Spleen (tissue), 11 donors: ENCODE measurements around the gene ADGRB2. TPM values are rescaled to one million over a fixed set of nuclear protein-coding genes. Genes with fewer than 3 reads are reported as not detected.

Source experiments
- DNase-seq: peaks from one replicate; pipeline ENCODE4 v3.0.0-alpha.2; 2020
- H3K27ac ChIP-seq, 8 donors: fragments of 200-600 bp; sonication (generic) in 7 of 8; 1 replicate in 4 of 8; 2 replicates in 4 of 8; pipeline versions ENCODE4 v1.5.0 to v1.8.0; 2016 to 2021; ENCODE audit warnings: inconsistent platforms in 4 of 8, mild to moderate bottlenecking in 4 of 8, moderate library complexity in 1 of 8
- H3K27me3 ChIP-seq, 7 donors: fragments of 200-600 bp; sonication (generic) in 6 of 7; replicated peaks in 1 of 7; 1 replicate in 4 of 7; 2 replicates in 3 of 7; pipeline versions ENCODE4 v1.5.0 to v1.8.0; 2016 to 2021; ENCODE audit warnings: inconsistent platforms in 3 of 7, mild to moderate bottlenecking in 1 of 7
- H3K36me3 ChIP-seq, 6 donors: fragments of 200-600 bp; sonication (generic) in 5 of 6; 1 replicate in 4 of 6; 2 replicates in 2 of 6; pipeline versions ENCODE4 v1.5.0 to v1.8.0; 2016 to 2021; ENCODE audit warnings: inconsistent platforms in 2 of 6
- H3K4me1 ChIP-seq, 6 donors: fragments of 200-600 bp; sonication (generic) in 5 of 6; 1 replicate in 3 of 6; 2 replicates in 3 of 6; pipeline versions ENCODE4 v1.5.0 to v1.8.0; 2016 to 2021; ENCODE audit warnings: inconsistent platforms in 3 of 6
- H3K4me3 ChIP-seq, 8 donors: fragments of 200-600 bp; sonication (generic) in 7 of 8; 1 replicate in 4 of 8; 2 replicates in 4 of 8; pipeline versions ENCODE4 v1.5.0 to v1.8.0; 2016 to 2021; ENCODE audit warnings: inconsistent platforms in 4 of 8, mild to moderate bottlenecking in 4 of 8, moderate library complexity in 2 of 8
- H3K9me3 ChIP-seq, 8 donors: fragments of 200-600 bp; sonication (generic) in 7 of 8; 1 replicate in 4 of 8; 2 replicates in 4 of 8; pipeline versions ENCODE4 v1.5.0 to v1.8.0; 2016 to 2021; ENCODE audit warnings: inconsistent platforms in 4 of 8
- CTCF ChIP-seq, 11 experiments: fragments of 200-600 bp in 7 of 11; fragments of 450-650 bp in 4 of 11; sonication (generic) in 4 of 11; IDR thresholded peaks in 8 of 11; conservative IDR thresholded peaks in 3 of 11; 1 replicate in 7 of 11; 2 replicates in 4 of 11; pipeline versions ENCODE4 v1.4.0 to v1.8.0; 2016 to 2021; ENCODE audit warnings: antibody characterized with exemption in 11 of 11, inconsistent platforms in 4 of 11, mild to moderate bottlenecking in 1 of 11
- POLR2A ChIP-seq, 3 donors: fragments of 450-650 bp; IDR thresholded peaks; one replicate each; pipeline ENCODE4 v1.5.1; 2017; ENCODE audit warnings: antibody characterized with exemption in 3 of 3, mild to moderate bottlenecking in 1 of 3
- POLR2AphosphoS5 ChIP-seq, 3 donors: sonication (generic); formaldehyde crosslinking; IDR thresholded peaks; one replicate each; pipeline ENCODE4 v1.5.1; 2017; ENCODE audit warnings: antibody characterized with exemption in 3 of 3
- WGBS, 5 donors: extraction: QIAGEN DNeasy Blood & Tissue Kit in 3 of 5; methylation state at CpG; one replicate each; pipeline versions ENCODE4 v1.1.5 to v1.1.7; 2013 to 2018; 5-methylcytosine and 5-hydroxymethylcytosine counted together
- intact Hi-C: fragments of 100-400 bp; cut with DNase I; formaldehyde crosslinking; loops from one replicate; pipeline ENCODE4 v1.15.0; 2023; ENCODE audit warnings: low total_unique reads
- polyA plus RNA-seq, 3 donors: library from polyadenylated mRNA; stranded (reverse); fragments of 200-250 nt; gene quantifications; one replicate each; pipeline ENCODE4 v1.2.1, GENCODE V29; 2013
- total RNA-seq, 7 donors: library from RNA; depleted of rRNA in 3 of 7; stranded (reverse); fragments of >200 nt in 3 of 7; fragmentation: NEBNext Ultra II Directional in 4 of 7; extraction: Animal tissue kit (Norgen Biotek cat#: 25700) in 4 of 7; gene quantifications; one replicate each; pipeline versions ENCODE4 v1.1.0 to v1.2.1, GENCODE V29; 2016 to 2021
- donor health status: healthy with polysubstance abuse.
- donor health status: DM: no; HTN: no; CAD: no; lungs with moderate emphysema.
- donor health status: DM: no; HTN: no; CAD: no.
- donor health status: Bipolar disorder and iron deficiency.
- donor health status: healthy.
- donor health status: DM: no; HTN: no; CAD: no.
- donor health status: DM: yes; HTN: yes; CAD: no.

Gene ADGRB2
- total and polyA plus RNA-seq, 10 donors = 0.52 to 5.1 (median 1.5) TPM

GRCh38 chr1:31768407-31768907, 4.3 kb upstream of the ADGRB2 start:
- intact Hi-C loops = no loop called here
- Histone ChIP-seq H3K4me1 (peaks cover 23 to 58% (median 44%) of the 10 kb centered on the region in 6 donors), H3K4me3 (no peak overlapping the region), H3K36me3 (no peaks in the 10 kb centered on the region), H3K27me3 (peaks cover 0 to 48% (median 22%) of the 10 kb centered on the region in 7 donors), H3K9me3 (no peaks in the 10 kb centered on the region), H3K27ac (no peak overlapping the region)
- 60 to 78% (median 71%) methylated on average over 2 of the region's 2 CpGs for WGBS, 5 donors
- DNase-seq = no peak
- no peak for TF ChIP-seq CTCF (IDR thresholded peaks at IDR 0.05 in 8 of 11, conservative IDR thresholded peaks at IDR 0.05 in 3 of 11)
- no peak for TF ChIP-seq POLR2AphosphoS5 (IDR thresholded peaks at IDR 0.05)
- no peak for TF ChIP-seq POLR2A (IDR thresholded peaks at IDR 0.05)

- WGBS, 5 donors = 77 to 89% (median 83%) methylated on average over 7 of the region's 7 CpGs
- H3K4me3 ChIP-seq = no peak overlapping the region
- DNase-seq = no peak
- H3K36me3 ChIP-seq = no peaks in the 10 kb centered on the region
- peaks cover 0 to 48% (median 21%) of the 10 kb centered on the region in 7 donors for H3K27me3 ChIP-seq
- intact Hi-C loops = no loop called here
- H3K4me1 ChIP-seq = peaks cover 20 to 58% (median 44%) of the 10 kb centered on the region in 6 donors
- H3K9me3 ChIP-seq = no peaks in the 10 kb centered on the region
- no peak for TF ChIP-seq POLR2AphosphoS5 (IDR thresholded peaks at IDR 0.05)
- no peak for TF ChIP-seq POLR2A (IDR thresholded peaks at IDR 0.05)
- no peak for TF ChIP-seq CTCF (IDR thresholded peaks at IDR 0.05 in 8 of 11, conservative IDR thresholded peaks at IDR 0.05 in 3 of 11)
- H3K27ac ChIP-seq = no peak overlapping the region
Measured at GRCh38 chr1:31767225-31767624, 3.1 kb upstream of the ADGRB2 start.

- intact Hi-C loops = no loop called here
- Histone ChIP-seq H3K4me3 (no peak overlapping the region), H3K9me3 (no peaks in the 10 kb centered on the region), H3K36me3 (no peaks in the 10 kb centered on the region), H3K4me1 (peaks cover 22 to 67% (median 54%) of the 10 kb centered on the region in 6 donors), H3K27me3 (peaks cover 0 to 51% (median 22%) of the 10 kb centered on the region in 7 donors), H3K27ac (no peak overlapping the region)
- DNase-seq = no peak
- no peak for TF ChIP-seq POLR2AphosphoS5 (IDR thresholded peaks at IDR 0.05)
- TF ChIP-seq CTCF (IDR thresholded peaks at IDR 0.05 in 8 of 11, conservative IDR thresholded peaks at IDR 0.05 in 3 of 11) = no peak
- TF ChIP-seq POLR2A (IDR thresholded peaks at IDR 0.05) = no peak
- 82 to 92% (median 89%) methylated on average over 6 of the region's 6 CpGs for WGBS, 5 donors
Measured at GRCh38 chr1:31765516-31765915, 1.4 kb upstream of the ADGRB2 start.

- 30 to 54% (median 45%) methylated on average over 4 to 5 of the region's 5 CpGs for WGBS, 5 donors
- intact Hi-C loops = no loop called here
- Histone ChIP-seq H3K9me3 (no peaks in the 10 kb centered on the region), H3K27me3 (peaks cover 0 to 56% (median 22%) of the 10 kb centered on the region in 7 donors), H3K36me3 (no peaks in the 10 kb centered on the region), H3K27ac (no peak overlapping the region), H3K4me1 (peaks cover 25 to 68% (median 58%) of the 10 kb centered on the region in 6 donors), H3K4me3 (no peak overlapping the region)
- no peak for TF ChIP-seq POLR2A (IDR thresholded peaks at IDR 0.05)
- peak in 5 of 11 experiments; percentile 16 to 40 (median 23) for TF ChIP-seq CTCF (IDR thresholded peaks at IDR 0.05 in 8 of 11, conservative IDR thresholded peaks at IDR 0.05 in 3 of 11)
- no peak for DNase-seq
Measured at GRCh38 chr1:31765041-31765467, 914 bp upstream of the ADGRB2 start.
